OCI-LY3 (cell line): ENCODE results near the gene MKNK1.

Experiments
- EZH2phosphoT487 ChIP-seq: fragments of 200-600 bp; shearing (Covaris generic); IDR thresholded peaks from 2 replicates; pipeline ENCODE4 v1.6.1; 2018; ENCODE audit warnings: antibody characterized with exemption, mixed run types, low read depth
- TF ChIP-seq, protein P1 (sequence below): fragments of 200-600, 300-600 bp; sonication (generic); IDR thresholded peaks from 2 replicates; pipeline ENCODE4 v1.5.1; 2014; ENCODE audit warnings: antibody characterized with exemption, low read length, low read depth

DNA sequence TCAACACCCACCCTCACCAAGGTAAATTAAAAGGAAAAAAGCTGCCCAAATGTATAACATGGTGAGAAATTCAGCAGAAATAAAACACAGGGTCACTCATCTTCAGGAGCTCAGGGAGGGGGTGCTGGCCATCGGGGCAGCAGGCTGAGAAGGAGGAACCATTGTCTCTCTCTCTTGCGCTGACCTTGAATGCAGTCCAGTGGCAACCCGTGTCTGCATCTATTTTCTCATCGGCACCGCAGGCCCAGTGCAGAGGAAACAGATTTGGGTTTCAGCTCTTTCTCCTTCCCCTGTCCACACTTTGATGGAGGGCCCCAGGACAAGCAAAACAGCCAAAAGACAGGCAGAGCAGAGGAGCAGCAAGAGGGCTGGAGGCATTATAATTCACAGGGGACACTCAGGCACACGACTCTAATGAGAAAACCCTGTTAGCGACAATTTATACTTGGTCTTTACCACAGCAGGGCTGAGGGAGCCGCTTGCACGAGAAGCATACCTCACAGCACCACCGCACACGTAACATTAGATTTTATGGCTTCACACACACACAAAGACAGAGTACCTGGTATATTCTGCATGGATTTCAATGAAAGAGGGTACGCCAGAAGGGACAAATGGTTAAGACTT lies 18.6 kb downstream of the MKNK1 start:
- TF ChIP-seq, protein P1, sequence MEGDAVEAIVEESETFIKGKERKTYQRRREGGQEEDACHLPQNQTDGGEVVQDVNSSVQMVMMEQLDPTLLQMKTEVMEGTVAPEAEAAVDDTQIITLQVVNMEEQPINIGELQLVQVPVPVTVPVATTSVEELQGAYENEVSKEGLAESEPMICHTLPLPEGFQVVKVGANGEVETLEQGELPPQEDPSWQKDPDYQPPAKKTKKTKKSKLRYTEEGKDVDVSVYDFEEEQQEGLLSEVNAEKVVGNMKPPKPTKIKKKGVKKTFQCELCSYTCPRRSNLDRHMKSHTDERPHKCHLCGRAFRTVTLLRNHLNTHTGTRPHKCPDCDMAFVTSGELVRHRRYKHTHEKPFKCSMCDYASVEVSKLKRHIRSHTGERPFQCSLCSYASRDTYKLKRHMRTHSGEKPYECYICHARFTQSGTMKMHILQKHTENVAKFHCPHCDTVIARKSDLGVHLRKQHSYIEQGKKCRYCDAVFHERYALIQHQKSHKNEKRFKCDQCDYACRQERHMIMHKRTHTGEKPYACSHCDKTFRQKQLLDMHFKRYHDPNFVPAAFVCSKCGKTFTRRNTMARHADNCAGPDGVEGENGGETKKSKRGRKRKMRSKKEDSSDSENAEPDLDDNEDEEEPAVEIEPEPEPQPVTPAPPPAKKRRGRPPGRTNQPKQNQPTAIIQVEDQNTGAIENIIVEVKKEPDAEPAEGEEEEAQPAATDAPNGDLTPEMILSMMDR, result no peak
- TF ChIP-seq EZH2phosphoT487, result no peak
